ENCODE results near the gene BMP7.
"Not testable (repeated sequence)": the region's sequence is repeated elsewhere in the genome, so short reads cannot be mapped to it uniquely, and the experiment has no call there.

Gene BMP7

DNA sequence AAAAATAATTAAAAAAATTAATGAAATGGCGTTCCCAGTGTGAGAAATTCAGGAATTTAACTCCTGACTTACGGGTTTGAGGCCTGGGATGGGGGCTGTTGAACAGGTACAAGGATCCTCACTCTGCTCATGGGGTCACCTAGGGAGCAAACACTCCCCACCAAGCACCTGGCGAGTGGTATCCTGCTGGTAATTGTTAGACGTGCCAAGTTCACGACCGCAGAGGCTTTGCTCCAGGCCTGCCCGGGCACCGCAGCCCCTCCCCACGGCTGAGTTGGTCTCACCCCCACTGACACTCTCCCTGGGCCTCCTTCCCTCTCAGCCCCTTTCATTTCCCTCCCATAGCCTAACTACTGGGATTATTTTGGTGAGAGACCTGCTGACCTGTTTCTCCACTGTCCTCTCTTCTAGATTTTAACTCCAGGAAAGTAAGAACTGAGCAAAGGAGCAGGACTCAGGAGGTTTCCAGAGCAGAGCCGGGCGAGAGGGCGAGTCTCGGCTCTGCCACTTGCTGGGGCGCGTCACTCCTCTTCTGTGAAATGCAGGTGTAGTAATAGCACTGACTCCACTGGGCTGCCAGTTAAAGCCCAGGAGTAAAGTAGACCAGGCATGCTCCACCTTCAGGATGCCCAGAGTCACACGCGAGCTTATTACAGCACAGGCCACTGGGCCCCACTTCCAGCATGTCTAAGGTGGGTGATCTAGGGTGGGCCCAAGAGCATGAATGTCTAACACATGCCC, 22.8 kb downstream of the BMP7 start:
- no peak for FAIRE-seq
- TF ChIP-seq, protein P1, sequence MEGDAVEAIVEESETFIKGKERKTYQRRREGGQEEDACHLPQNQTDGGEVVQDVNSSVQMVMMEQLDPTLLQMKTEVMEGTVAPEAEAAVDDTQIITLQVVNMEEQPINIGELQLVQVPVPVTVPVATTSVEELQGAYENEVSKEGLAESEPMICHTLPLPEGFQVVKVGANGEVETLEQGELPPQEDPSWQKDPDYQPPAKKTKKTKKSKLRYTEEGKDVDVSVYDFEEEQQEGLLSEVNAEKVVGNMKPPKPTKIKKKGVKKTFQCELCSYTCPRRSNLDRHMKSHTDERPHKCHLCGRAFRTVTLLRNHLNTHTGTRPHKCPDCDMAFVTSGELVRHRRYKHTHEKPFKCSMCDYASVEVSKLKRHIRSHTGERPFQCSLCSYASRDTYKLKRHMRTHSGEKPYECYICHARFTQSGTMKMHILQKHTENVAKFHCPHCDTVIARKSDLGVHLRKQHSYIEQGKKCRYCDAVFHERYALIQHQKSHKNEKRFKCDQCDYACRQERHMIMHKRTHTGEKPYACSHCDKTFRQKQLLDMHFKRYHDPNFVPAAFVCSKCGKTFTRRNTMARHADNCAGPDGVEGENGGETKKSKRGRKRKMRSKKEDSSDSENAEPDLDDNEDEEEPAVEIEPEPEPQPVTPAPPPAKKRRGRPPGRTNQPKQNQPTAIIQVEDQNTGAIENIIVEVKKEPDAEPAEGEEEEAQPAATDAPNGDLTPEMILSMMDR (IDR thresholded peaks at IDR 0.05; ENCODE audit: insufficient read depth, missing control alignments) = no peak
- no peak for DNase-seq (ENCODE audit: insufficient read length, low spot score)

DNA sequence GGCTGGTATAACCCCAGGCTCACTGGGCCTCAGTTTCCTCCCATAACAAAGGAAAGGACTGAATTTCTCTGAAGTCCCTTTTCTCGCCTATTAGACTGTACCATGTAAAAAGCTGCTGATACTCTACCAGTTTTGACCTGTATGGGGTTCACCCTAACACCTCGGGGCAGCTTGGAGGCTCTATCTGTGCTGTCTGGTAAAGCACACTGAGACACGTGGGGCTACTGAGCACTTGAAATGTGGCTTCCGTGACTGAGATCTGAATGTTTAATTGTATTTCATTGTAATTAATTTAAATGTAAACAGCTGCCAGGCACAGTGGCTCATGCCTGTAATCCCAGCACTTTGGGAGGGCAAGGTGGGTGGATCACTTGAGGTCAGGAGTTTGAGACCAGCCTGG, 24.0 kb downstream of the BMP7 start:
- no peak for FAIRE-seq
- no peak for DNase-seq (ENCODE audit: insufficient read length, low spot score)
- TF ChIP-seq, protein P1 (IDR thresholded peaks at IDR 0.05; ENCODE audit: insufficient read depth, missing control alignments) = no peak

GRCh38 chr20:57241363-57241991, 25.0 kb downstream of the BMP7 start:
- no peak for FAIRE-seq
- no peak for DNase-seq (ENCODE audit: insufficient read length, low spot score)
- TF ChIP-seq, protein P1 (IDR thresholded peaks at IDR 0.05; ENCODE audit: insufficient read depth, missing control alignments) = no peak

DNA sequence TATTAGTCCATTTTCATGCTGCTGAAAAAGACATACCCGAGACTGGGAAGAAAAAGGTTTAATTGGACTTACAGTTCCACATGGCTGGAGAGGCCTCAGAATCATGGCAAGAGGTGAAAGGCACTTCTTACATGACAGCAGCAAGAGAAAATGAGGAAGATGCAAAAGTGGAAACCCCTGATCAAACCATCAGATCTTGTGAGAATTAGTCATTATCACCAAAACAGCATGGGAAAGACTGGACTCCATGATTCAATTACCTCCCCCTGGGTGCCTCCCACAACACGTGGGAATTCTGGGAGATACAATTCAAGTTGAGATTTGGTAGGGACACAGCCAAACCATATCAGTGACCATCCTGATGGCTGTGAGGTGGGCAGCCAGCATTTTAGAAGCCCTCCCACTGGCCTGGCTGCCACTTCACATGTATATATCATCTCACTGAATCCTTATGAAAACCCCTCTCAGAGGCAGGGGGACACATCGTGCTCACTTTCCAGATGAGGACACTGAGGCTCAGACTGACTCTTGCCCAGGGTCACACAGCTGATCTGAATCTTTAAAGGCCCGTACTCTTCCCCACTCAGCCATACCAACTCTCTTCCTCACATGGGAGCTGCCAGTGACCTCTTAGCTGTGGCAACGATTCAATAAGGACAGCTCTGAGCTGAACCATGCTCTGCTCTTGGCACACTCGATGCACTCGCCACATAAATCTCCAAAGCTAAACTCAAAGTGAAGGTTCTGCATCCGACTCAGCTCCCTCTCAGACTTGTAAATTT, 25.7 kb downstream of the BMP7 start:
- DNase-seq (ENCODE audit: insufficient read length, low spot score) (no peak), FAIRE-seq (no peak)
- TF ChIP-seq, protein P1 (IDR thresholded peaks at IDR 0.05; ENCODE audit: insufficient read depth, missing control alignments) = no peak

DNA sequence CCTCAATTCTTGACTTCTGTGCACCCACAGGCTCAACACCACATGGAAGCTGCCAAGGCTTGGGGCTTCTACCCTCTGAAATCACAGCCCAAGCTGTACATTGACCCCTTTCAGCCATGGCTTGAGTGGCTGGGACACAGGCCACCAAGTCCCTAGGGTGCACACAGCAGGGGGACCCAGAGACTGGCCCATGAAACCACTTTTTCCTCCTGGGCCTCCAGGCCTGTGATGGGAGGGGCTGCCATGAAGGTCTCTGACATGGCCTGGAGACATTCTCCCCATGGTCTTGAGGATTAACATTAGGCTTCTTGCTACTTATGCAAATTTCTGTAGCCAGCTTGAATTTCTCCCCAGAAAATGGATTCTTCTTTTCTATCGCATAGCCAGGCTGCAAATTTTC, 26.7 kb downstream of the BMP7 start:
- DNase-seq (ENCODE audit: insufficient read length, low spot score); FAIRE-seq: not testable (repeated sequence)

DNA sequence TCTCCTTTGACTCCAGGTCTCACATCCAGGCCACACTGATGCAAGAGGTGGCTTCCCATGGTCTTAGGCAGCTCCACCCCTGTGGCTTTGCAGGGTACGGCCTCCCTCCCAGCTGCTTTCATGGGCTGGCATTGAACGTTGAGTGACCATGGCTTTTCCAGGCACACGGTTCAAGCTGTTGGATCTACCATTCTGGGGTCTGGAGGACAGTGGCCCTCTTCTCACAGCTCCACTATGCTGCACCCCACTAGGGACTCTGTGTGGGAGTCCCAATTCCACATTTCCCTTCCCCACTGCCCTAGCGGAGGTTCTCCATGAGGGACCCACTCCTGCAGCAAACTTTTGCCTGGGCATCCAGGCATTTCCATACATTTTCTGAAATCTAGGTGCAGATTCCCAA, 27.1 kb downstream of the BMP7 start:
- not testable (repeated sequence) for FAIRE-seq; DNase-seq (ENCODE audit: insufficient read length, low spot score)

- TF ChIP-seq, protein P1 (IDR thresholded peaks at IDR 0.05; ENCODE audit: insufficient read depth, missing control alignments) = no peak
- no peak for DNase-seq (ENCODE audit: insufficient read length, low spot score)
- FAIRE-seq = no peak
Observed at GRCh38 chr20:57238089-57238488, 28.4 kb downstream of the BMP7 start.

DNA sequence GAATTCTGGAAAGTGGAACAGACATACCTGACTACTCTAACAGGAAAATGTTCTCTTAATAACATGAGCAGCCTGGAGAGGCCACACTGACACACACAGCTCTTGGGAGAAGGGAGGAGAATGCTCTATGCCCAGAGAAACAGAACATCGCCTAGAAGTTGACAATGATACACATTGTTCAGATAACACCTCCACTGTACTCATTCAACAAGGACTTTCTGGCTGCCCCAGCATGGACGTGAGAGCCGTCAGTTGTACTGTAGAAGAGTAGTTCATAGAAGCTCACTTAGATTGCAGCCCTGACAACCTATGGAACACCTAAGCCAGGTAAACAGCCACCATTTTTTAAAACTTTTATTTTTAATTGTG, 28.9 kb downstream of the BMP7 start:
- no peak for DNase-seq (ENCODE audit: insufficient read length, low spot score)
- TF ChIP-seq, protein P1 (IDR thresholded peaks at IDR 0.05; ENCODE audit: insufficient read depth, missing control alignments) = no peak
- no peak for FAIRE-seq

Data from D721Med (cell line).